Measurements from ENCODE around the gene COG5.

COG5 gene

GRCh38 chr7:107355616-107356015 lies 208.1 kb downstream of the COG5 start:
- DNase-seq (ENCODE audit: low read depth in 1 of 2, low spot score in 1 of 2), result no peak
- no peak overlapping the region for H3K4me3 ChIP-seq (replicated peaks; ENCODE audit: insufficient read depth, low read length)
- no peak overlapping the region for H3K27ac ChIP-seq (replicated peaks)
- TF ChIP-seq SPI1 (IDR thresholded peaks at IDR 0.05; ENCODE audit: borderline replicate concordance, low read depth), result no peak
- no peak for TF ChIP-seq POLR2AphosphoS5 (IDR thresholded peaks at IDR 0.05; ENCODE audit: low read depth)
- no peak for TF ChIP-seq CTCF (IDR thresholded peaks at IDR 0.05; ENCODE audit: insufficient read depth, low read length)
- no peak for TF ChIP-seq GABPA (IDR thresholded peaks at IDR 0.05; ENCODE audit: low read depth)
- TF ChIP-seq REST (IDR thresholded peaks at IDR 0.05; ENCODE audit: insufficient replicate concordance, low read depth), result no peak
- H3K27me3 ChIP-seq (ENCODE audit: insufficient read depth, poor library complexity, severe bottlenecking), result no peaks in the 10 kb centered on the region

GRCh38 chr7:107354640-107355039 lies 209.1 kb downstream of the COG5 start:
- Histone ChIP-seq H3K27ac (replicated peaks) (no peak overlapping the region), H3K4me3 (replicated peaks; ENCODE audit: insufficient read depth, low read length) (no peak overlapping the region), H3K27me3 (ENCODE audit: insufficient read depth, poor library complexity, severe bottlenecking) (no peaks in the 10 kb centered on the region)
- TF ChIP-seq POLR2AphosphoS5 (IDR thresholded peaks at IDR 0.05; ENCODE audit: low read depth), result no peak
- no peak for TF ChIP-seq SPI1 (IDR thresholded peaks at IDR 0.05; ENCODE audit: borderline replicate concordance, low read depth)
- no peak for DNase-seq (ENCODE audit: low read depth in 1 of 2, low spot score in 1 of 2)

- TF ChIP-seq REST (IDR thresholded peaks at IDR 0.05; ENCODE audit: insufficient replicate concordance, low read depth) (no peak), CTCF (IDR thresholded peaks at IDR 0.05; ENCODE audit: insufficient read depth, low read length) (no peak), SPI1 (IDR thresholded peaks at IDR 0.05; ENCODE audit: borderline replicate concordance, low read depth) (no peak), GABPA (IDR thresholded peaks at IDR 0.05; ENCODE audit: low read depth) (no peak), POLR2AphosphoS5 (IDR thresholded peaks at IDR 0.05; ENCODE audit: low read depth) (no peak)
- H3K27ac ChIP-seq (replicated peaks), result no peak overlapping the region
Observed at GRCh38 chr7:107353701-107354100, 210.0 kb downstream of the COG5 start.

GRCh38 chr7:107345898-107346297 lies 217.8 kb downstream of the COG5 start:
- no peak overlapping the region for H3K27ac ChIP-seq (replicated peaks)
- DNase-seq (ENCODE audit: low read depth in 1 of 2, low spot score in 1 of 2), result no peak
- H3K27me3 ChIP-seq (ENCODE audit: insufficient read depth, poor library complexity, severe bottlenecking), result no peaks in the 10 kb centered on the region
- H3K4me3 ChIP-seq (replicated peaks; ENCODE audit: insufficient read depth, low read length), result no peak overlapping the region
- TF ChIP-seq CTCF (IDR thresholded peaks at IDR 0.05; ENCODE audit: insufficient read depth, low read length), result no peak
- no peak for TF ChIP-seq POLR2AphosphoS5 (IDR thresholded peaks at IDR 0.05; ENCODE audit: low read depth)
- no peak for TF ChIP-seq REST (IDR thresholded peaks at IDR 0.05; ENCODE audit: insufficient replicate concordance, low read depth)
- 0 out of 2 replicates have a peak, but pooled peaks have one; percentile 31 for TF ChIP-seq SPI1 (IDR thresholded peaks at IDR 0.05; ENCODE audit: borderline replicate concordance, low read depth)
- no peak for TF ChIP-seq GABPA (IDR thresholded peaks at IDR 0.05; ENCODE audit: low read depth)

More at GRCh38 chr7:107353701-107354100, 210.0 kb downstream of the COG5 start:
- H3K27me3 ChIP-seq (ENCODE audit: insufficient read depth, poor library complexity, severe bottlenecking), result no peaks in the 10 kb centered on the region
- no peak overlapping the region for H3K4me3 ChIP-seq (replicated peaks; ENCODE audit: insufficient read depth, low read length)
- DNase-seq (ENCODE audit: low read depth in 1 of 2, low spot score in 1 of 2), result no peak
